NK-92 treated with Interleukin-12 subunit alpha and Interleukin-12 subunit beta, amount 100 ng/mL, for 24 hours (cell line): ENCODE data around the gene HOXA1.

Experiments used
- DNase-seq: peaks from one replicate; lab custom pipeline; 2025; lab: John Stamatoyannopoulos, UW

Gene HOXA1

GRCh38 chr7:27105301-27106031 is 9.7 kb upstream of the HOXA1 start:
- DNase-seq, result no peak

DNA sequence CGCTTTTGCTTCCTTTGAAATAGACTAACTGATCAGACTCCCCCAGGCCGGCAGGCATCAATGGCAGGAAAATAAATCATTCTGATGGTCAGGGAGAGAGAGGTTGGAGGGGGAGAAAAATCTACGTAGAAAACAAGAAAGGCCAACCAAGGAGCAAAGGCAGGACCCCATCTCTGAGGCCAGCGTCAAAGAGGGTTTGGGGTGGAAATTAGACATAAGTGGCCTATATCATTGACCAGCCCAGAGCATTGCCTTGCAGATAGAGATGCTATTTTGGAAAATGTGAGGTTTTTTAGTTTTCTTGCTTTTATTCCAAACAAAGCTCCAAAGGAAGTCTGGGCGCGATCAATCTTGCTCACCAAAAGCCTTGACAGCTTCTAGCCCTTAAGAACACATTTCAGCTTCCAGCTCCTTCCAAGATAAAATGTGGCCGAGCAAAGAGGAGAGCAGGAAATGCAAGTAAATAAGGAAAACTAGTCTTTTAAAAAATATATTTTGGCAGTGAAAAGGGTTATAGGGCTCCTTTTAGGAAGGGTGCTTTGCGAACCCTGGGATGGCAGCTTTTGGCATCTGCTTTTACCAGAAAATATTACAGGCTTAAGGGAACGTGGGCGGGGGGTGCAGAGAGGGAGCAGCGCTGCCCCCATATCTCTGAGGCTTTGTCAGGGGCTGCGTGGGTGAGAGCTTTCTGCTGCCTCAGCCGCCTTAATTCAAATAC is 8.7 kb upstream of the HOXA1 start:
- DNase-seq, result no peak

- no peak for DNase-seq
Observed at GRCh38 chr7:27103489-27104226, 7.9 kb upstream of the HOXA1 start.

DNA sequence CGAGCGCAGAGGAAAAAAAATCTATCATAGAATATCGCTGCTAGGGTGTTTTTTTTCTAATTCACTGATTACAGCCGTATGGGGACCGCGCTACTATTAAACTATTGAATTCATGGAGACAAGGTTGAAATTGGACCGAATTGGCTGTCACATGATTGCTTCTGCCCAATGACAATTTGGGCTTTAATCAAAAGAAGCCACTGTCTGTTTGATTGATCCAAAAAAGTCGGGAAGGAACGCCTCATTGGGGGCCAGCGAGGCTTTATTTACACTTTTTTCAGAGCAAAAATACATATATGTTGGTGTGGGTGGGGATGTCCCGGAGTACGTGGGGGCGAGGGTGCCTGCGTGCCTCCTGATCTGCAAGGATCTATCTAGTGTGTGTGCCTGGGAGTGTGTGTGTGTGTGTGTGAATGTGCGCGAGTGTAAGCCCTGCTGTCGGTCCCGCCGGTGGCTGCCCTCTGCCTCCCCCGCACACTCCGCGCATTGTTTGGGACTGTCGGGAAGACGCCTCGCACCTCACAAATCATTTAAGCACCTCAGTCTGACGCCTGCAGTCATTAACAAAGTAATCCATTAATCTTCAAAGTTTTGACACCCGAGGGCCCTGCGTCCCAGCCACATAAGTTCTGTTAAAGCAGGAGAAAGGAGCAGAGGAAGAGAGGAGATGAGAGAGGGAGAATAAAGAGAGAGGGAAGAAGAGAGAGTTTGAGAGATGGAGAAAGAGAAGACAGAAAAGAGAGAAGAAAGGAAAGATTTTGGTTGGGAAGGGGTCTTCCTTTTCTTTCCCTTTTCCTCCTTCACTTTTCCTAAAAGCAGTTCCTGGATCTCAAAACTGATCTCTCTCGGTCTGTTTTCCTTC is 7.0 kb upstream of the HOXA1 start, which contains the start of gene HOXA2:
TSS of gene HOXA2 (minus strand) at position 103 of the 862 bp plus-strand sequence. CDS start 183 bp downstream, outside the sequence.
- no peak for DNase-seq

GRCh38 chr7:27101957-27102580 is 6.3 kb upstream of the HOXA1 start:
- DNase-seq, result no peak

DNA sequence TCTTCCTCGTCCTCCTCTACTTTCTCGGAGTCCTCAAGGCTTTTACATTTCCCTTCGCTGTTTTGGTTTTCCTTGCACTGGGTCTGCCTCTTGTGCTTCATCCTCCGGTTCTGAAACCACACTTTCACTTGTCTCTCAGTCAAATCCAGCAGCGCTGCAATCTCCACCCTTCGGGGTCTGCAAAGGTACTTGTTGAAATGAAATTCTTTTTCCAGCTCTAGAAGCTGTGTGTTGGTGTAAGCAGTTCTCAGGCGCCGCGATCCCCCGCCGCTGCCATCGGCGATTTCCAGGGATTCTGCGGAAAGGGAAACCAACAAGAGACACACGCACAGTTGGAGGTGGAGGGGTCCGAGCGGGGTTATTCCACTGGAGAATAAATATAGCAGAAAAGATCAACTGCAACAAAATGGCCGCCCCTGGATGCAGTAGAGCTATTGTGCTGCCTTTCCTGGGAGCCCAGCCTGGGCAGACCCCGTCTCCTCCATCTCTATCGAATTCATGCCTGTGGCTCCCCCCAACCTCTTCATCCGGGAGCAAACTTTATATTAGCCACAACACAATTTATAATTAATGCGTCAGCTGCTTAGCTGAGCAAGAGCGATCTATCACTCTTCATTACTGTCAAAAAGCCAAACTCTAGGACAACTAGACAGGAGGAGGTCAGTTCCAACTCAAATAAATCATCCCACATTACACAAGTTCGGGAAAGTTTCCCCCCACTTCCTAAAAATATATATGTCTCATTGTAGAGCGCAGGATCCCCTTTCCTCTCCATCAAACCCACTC is 5.6 kb upstream of the HOXA1 start:
- no peak for DNase-seq

GRCh38 chr7:27100694-27101170 is 4.9 kb upstream of the HOXA1 start:
- DNase-seq, result no peak

- DNase-seq, result no peak
Observed at GRCh38 chr7:27099453-27100370, 3.9 kb upstream of the HOXA1 start.

GRCh38 chr7:27098578-27099451 is 3.0 kb upstream of the HOXA1 start:
- no peak for DNase-seq

- DNase-seq, result no peak
Observed at GRCh38 chr7:27097686-27098577, 2.1 kb upstream of the HOXA1 start.

GRCh38 chr7:27096768-27097514 is 1.1 kb upstream of the HOXA1 start:
- DNase-seq, result no peak

GRCh38 chr7:27095050-27095896 is 527 bp downstream of the HOXA1 start:
- peak; percentile 49 for DNase-seq

- DNase-seq, result no peak
Observed at GRCh38 chr7:27094304-27095049, 1.3 kb downstream of the HOXA1 start.

DNA sequence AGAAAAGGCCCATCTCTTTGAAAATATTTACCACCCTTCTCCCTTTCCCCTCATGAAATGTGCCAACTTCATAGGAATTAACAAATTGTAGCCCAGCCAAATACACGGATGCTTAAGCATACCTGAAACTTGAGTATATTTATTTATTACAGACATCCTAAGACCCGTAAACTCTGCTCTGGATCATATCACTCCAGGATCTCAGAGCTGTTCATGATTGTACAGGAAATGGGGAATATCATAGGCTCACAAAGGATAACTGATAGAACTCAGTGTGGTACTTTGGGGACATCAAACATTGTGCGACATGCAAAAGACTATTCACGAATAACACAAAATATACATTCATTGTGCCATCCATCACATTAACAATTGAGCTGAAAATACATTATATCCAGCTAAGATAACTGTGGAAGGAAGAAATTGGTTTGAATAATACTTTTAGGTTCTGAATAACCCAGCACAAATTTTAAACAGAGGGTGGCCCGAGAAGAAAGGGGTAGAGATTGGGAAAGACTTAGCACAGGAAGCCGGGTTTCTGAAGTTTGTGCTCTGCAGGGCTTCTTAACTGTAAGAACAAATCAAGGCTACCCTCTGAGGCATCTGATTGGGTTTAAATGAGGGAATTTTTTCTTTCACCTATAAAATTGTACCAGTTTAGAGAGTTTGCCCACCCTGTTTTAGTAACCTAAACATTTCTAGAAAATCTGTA is 2.5 kb downstream of the HOXA1 start:
- DNase-seq, result no peak
